Mononuclear cell (primary cell): ENCODE results near the gene P2RX7. TPM values are rescaled to one million over a fixed set of nuclear protein-coding genes. Genes with fewer than 3 reads are reported as not detected.

Experiments
- H3K27me3 ChIP-seq: 2 replicates; pipeline ENCODE4 v1.6.0; 2011; ENCODE audit warnings: low read length, control low read depth; ENCODE audit not compliant: insufficient read depth
- H3K4me1 ChIP-seq: 2 replicates; pipeline ENCODE4 v1.5.1; 2011; ENCODE audit warnings: mild to moderate bottlenecking, low read length, control low read depth; ENCODE audit not compliant: insufficient read depth
- H3K4me3 ChIP-seq: 2 replicates; pipeline ENCODE4 v1.5.1; 2011; ENCODE audit warnings: mild to moderate bottlenecking, low read length, moderate library complexity
- H3K9me3 ChIP-seq: 2 replicates; pipeline ENCODE4 v1.5.1; 2011; ENCODE audit warnings: low read depth, mild to moderate bottlenecking, control low read depth, low read length
- total RNA-seq: library from RNA; depleted of rRNA; stranded (reverse); fragments of >200 nt; gene quantifications from one replicate; pipeline ENCODE4 v1.2.3, GENCODE V29; 2012

The P2RX7 gene
- total RNA-seq, 1 donor, result 9.3 TPM

GRCh38 chr12:121117226-121117777, 15.4 kb upstream of the P2RX7 start:
- Histone ChIP-seq H3K9me3 (no peaks in the 10 kb centered on the region), H3K4me3 (no peak overlapping the region), H3K27me3 (no peaks in the 10 kb centered on the region), H3K4me1 (peaks cover 3% of the 10 kb centered on the region)

- H3K4me1 ChIP-seq, result peaks cover 3% of the 10 kb centered on the region
- no peaks in the 10 kb centered on the region for H3K27me3 ChIP-seq
- H3K9me3 ChIP-seq, result no peaks in the 10 kb centered on the region
- H3K4me3 ChIP-seq, result no peak overlapping the region
Observed at GRCh38 chr12:121120323-121120722, 12.4 kb upstream of the P2RX7 start.

- no peaks in the 10 kb centered on the region for H3K27me3 ChIP-seq
- peaks cover 5% of the 10 kb centered on the region for H3K4me1 ChIP-seq
- no peak overlapping the region for H3K4me3 ChIP-seq
- no peaks in the 10 kb centered on the region for H3K9me3 ChIP-seq
Observed at GRCh38 chr12:121120989-121121755, 11.5 kb upstream of the P2RX7 start.

- Histone ChIP-seq H3K9me3 (no peaks in the 10 kb centered on the region), H3K27me3 (no peaks in the 10 kb centered on the region), H3K4me1 (peaks cover 11% of the 10 kb centered on the region), H3K4me3 (no peak overlapping the region)
Observed at GRCh38 chr12:121121805-121122204, 10.9 kb upstream of the P2RX7 start.

GRCh38 chr12:121123488-121123887, 9.2 kb upstream of the P2RX7 start:
- Histone ChIP-seq H3K27me3 (no peaks in the 10 kb centered on the region), H3K4me1 (peaks cover 25% of the 10 kb centered on the region), H3K9me3 (no peaks in the 10 kb centered on the region), H3K4me3 (no peak overlapping the region)

GRCh38 chr12:121124402-121125109, 8.1 kb upstream of the P2RX7 start:
- no peaks in the 10 kb centered on the region for H3K9me3 ChIP-seq
- H3K4me3 ChIP-seq, result no peak overlapping the region
- H3K4me1 ChIP-seq, result peaks cover 35% of the 10 kb centered on the region
- H3K27me3 ChIP-seq, result no peaks in the 10 kb centered on the region

- Histone ChIP-seq H3K9me3 (no peaks in the 10 kb centered on the region), H3K27me3 (no peaks in the 10 kb centered on the region), H3K4me3 (no peak overlapping the region), H3K4me1 (peaks cover 60% of the 10 kb centered on the region)
Observed at GRCh38 chr12:121127501-121127900, 5.2 kb upstream of the P2RX7 start.

- Histone ChIP-seq H3K27me3 (no peaks in the 10 kb centered on the region), H3K4me3 (peak overlapping the region; percentile 17), H3K4me1 (peaks cover 73% of the 10 kb centered on the region), H3K9me3 (no peaks in the 10 kb centered on the region)
Observed at GRCh38 chr12:121128908-121129810, 3.5 kb upstream of the P2RX7 start.

- H3K27me3 ChIP-seq, result no peaks in the 10 kb centered on the region
- H3K4me3 ChIP-seq, result no peak overlapping the region
- H3K9me3 ChIP-seq, result no peaks in the 10 kb centered on the region
- peaks cover 79% of the 10 kb centered on the region for H3K4me1 ChIP-seq
Observed at GRCh38 chr12:121129811-121130147, 2.9 kb upstream of the P2RX7 start.

GRCh38 chr12:121130866-121131373, 1.8 kb upstream of the P2RX7 start:
- no peaks in the 10 kb centered on the region for H3K9me3 ChIP-seq
- peaks cover 87% of the 10 kb centered on the region for H3K4me1 ChIP-seq
- no peak overlapping the region for H3K4me3 ChIP-seq
- H3K27me3 ChIP-seq, result no peaks in the 10 kb centered on the region

- H3K27me3 ChIP-seq, result no peaks in the 10 kb centered on the region
- H3K9me3 ChIP-seq, result no peaks in the 10 kb centered on the region
- peaks cover 84% of the 10 kb centered on the region for H3K4me1 ChIP-seq
- no peak overlapping the region for H3K4me3 ChIP-seq
Observed at GRCh38 chr12:121131941-121132341, 735 bp upstream of the P2RX7 start.

GRCh38 chr12:121133838-121134237, 1.2 kb downstream of the P2RX7 start:
- Histone ChIP-seq H3K27me3 (no peaks in the 10 kb centered on the region), H3K9me3 (no peaks in the 10 kb centered on the region), H3K4me1 (peaks cover 68% of the 10 kb centered on the region), H3K4me3 (peak overlapping the region; percentile 34)

GRCh38 chr12:121135320-121135719, 2.6 kb downstream of the P2RX7 start:
- no peak overlapping the region for H3K4me3 ChIP-seq
- peaks cover 53% of the 10 kb centered on the region for H3K4me1 ChIP-seq
- H3K27me3 ChIP-seq, result no peaks in the 10 kb centered on the region
- no peaks in the 10 kb centered on the region for H3K9me3 ChIP-seq

- Histone ChIP-seq H3K9me3 (no peaks in the 10 kb centered on the region), H3K27me3 (no peaks in the 10 kb centered on the region), H3K4me3 (no peak overlapping the region), H3K4me1 (peaks cover 48% of the 10 kb centered on the region)
Observed at GRCh38 chr12:121137512-121137911, 4.8 kb downstream of the P2RX7 start.

- H3K27me3 ChIP-seq, result no peaks in the 10 kb centered on the region
- H3K4me3 ChIP-seq, result no peak overlapping the region
- H3K9me3 ChIP-seq, result no peaks in the 10 kb centered on the region
- peaks cover 50% of the 10 kb centered on the region for H3K4me1 ChIP-seq
Observed at GRCh38 chr12:121138284-121138683, 5.6 kb downstream of the P2RX7 start.
